Activated naive CD4-positive, alpha-beta T cell treated with anti-CD3 and anti-CD28 coated beads for 36 hours (primary cell): ENCODE data around the gene CBLIF. TPM values are rescaled to one million over a fixed set of nuclear protein-coding genes. Genes with fewer than 3 reads are reported as not detected.
A peak's percentile ranks its signal among the peaks of the same experiment; 100 is the strongest.

Experiments
- CTCF ChIA-PET: fragments of 350-600 bp; sonication (Branson Sonifier 250); formaldehyde crosslinking; loops from one replicate; lab custom pipeline; 2021; ENCODE audit warnings: antibody characterized with exemption; lab: Charles Lee
- DNase-seq: peaks from one replicate; pipeline ENCODE4 v3.0.0-alpha.2; 2020
- H3K27ac Mint-ChIP-seq: one replicate; pipeline ENCODE4 v1.8.0; 2021; ENCODE audit warnings: mild to moderate bottlenecking, mixed read lengths
- H3K27me3 Mint-ChIP-seq: one replicate; pipeline ENCODE4 v1.8.0; 2021; ENCODE audit warnings: low read depth, mixed read lengths
- H3K36me3 Mint-ChIP-seq: one replicate; pipeline ENCODE4 v1.8.0; 2021; ENCODE audit warnings: low read depth, mixed read lengths
- H3K4me1 Mint-ChIP-seq: one replicate; pipeline ENCODE4 v1.8.0; 2021; ENCODE audit warnings: low read depth, mixed read lengths
- H3K4me3 Mint-ChIP-seq: one replicate; pipeline ENCODE4 v1.8.0; 2021; ENCODE audit warnings: mild to moderate bottlenecking, moderate library complexity, mixed read lengths
- H3K9me3 Mint-ChIP-seq: one replicate; pipeline ENCODE4 v1.8.0; 2021; ENCODE audit warnings: mixed read lengths
- intact Hi-C: fragments of 100-400 bp; cut with micrococcal nuclease; formaldehyde crosslinking; loops from one replicate; pipeline ENCODE4 v1.15.1; 2023
- total RNA-seq, 2 experiments: library from RNA; stranded (reverse); gene quantifications; one replicate each; pipeline ENCODE4 v1.2.3, GENCODE V29; 2021

CBLIF gene
- total RNA-seq, 2 experiments from 2014 or later, result not detected

DNA sequence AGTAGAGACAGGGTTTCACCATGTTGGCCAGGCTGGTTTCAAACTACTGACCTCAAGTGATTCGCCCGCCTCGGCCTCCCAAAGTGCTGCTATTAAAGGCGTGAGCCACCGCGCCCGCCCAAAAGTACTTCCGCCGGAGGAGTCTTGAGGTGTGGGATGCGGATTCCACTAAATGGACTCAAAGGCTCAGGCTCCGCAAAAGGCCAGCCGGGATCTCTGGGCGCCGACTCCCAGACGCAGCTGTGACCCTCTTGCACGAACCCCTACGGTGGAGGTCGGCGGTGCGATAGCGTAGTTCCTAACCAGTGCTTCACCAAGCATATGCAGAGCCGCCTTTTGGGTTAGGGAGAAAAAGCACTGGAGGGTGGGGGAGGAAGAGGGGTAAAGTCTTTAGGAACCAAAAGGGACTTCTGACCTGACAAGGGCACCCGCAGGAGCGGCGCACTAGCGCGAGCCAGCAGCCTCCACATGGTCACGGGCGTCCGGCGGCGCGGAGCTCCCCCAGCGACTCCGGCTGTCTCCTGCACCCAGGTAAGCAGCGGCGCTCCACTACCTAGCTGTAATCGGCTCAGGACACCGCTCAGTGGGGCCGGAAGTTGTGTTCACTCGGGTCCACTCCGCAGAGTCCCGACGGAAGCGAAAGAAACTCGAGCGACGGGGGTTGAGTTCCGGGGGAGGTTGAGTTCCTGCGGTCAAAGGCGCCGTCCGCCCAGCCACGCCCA is 34.9 kb downstream of the CBLIF start, which contains the start of gene MRPL16:
Gene MRPL16, minus strand, starts transcription at position 590 of the 722 bp plus-strand sequence. Its CDS starts 120 bp downstream, at position 470.
- DNase-seq, result peak; percentile 92
- H3K27me3 Mint-ChIP-seq, result no peaks in the 10 kb centered on the region
- H3K4me3 Mint-ChIP-seq, result peak within 1 kb of the TSS; percentile 87
- peaks cover 9% of the 10 kb centered on the region for H3K36me3 Mint-ChIP-seq
- peaks cover 18% of the 10 kb centered on the region for H3K4me1 Mint-ChIP-seq
- CTCF ChIA-PET, result interaction anchor here (0.8 to 2.0 kb wide), 5 partner anchors 9 to 141 kb away, joined by 3 to 13 read pairs (median 4); partner anchors contain the start of genes PATL1 and STX3
- intact Hi-C loops, result loop anchor here (1.0 to 10.0 kb wide), 7 partner anchors 34 to 1236 kb away; partner anchors contain the start of genes LPXN, OSBP, PATL1 and ZFP91
- H3K9me3 Mint-ChIP-seq, result no peaks in the 10 kb centered on the region
- peak within 1 kb of the TSS; percentile 82 for H3K27ac Mint-ChIP-seq

DNA sequence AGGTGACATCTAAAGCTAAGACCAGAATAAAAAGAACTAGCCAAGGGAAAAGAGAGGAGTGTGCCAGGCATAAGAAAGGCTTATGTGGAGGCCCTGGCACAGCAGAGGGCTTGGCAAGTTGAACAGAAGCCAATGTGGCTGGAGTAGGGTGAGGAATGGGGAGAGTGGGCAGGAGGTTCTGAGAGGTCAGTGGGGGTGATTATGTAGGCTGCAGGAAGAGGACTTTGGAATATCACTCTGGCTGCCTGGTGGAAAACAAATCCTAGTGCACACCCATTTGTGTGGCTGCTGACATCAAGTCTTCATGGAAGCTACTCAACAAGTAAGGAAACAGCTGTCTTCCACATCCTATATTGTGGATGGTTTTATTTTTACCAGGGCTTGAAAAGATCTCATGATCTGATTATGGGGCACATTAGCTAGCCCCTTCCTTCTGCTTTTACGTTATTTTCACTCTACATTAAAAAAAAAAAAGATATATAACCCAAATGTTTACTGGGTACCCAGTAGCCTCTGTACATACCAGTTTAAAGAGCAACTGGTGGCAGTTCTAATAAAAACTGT is 38.2 kb downstream of the CBLIF start:
- Mint-ChIP-seq H3K27ac (no peak overlapping the region), H3K4me1 (peaks cover 14% of the 10 kb centered on the region), H3K4me3 (no peak overlapping the region), H3K36me3 (peaks cover 11% of the 10 kb centered on the region), H3K27me3 (no peaks in the 10 kb centered on the region), H3K9me3 (no peaks in the 10 kb centered on the region)
- CTCF ChIA-PET, result interaction anchor here (0.6 to 1.3 kb wide), 2 partner anchors 51 to 53 kb away, joined by 3 to 4 read pairs; no protein-coding TSS in a partner anchor
- intact Hi-C loops, result loop anchor here (10.0 kb wide), 1 partner anchor 602 kb away; no protein-coding TSS in a partner anchor
- DNase-seq, result no peak

DNA sequence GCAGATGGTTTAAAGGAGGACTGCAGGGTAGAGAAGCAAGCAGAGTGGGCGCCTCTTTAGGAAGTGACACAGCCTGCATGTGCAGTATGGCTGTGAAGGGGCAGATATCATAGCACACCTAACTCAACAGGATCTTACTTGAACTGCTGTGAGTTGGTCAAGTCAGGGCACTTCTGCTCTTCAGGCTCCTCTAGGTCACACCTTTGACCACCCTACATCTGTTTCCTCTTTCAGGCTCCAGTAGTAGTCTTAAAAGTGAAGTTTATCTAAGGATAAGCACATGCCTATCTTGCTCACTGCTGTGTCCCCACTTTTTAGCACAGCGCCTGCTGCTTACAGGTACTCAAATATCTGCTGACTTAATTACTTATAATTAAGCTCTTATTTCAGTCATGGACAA is 41.2 kb downstream of the CBLIF start:
- CTCF ChIA-PET, result interaction anchor here (1.0 to 2.4 kb wide), 4 partner anchors 14 to 135 kb away, joined by 3 to 15 read pairs (median 5); partner anchors contain the start of genes PATL1 and STX3
- Mint-ChIP-seq H3K36me3 (peaks cover 9% of the 10 kb centered on the region), H3K9me3 (no peaks in the 10 kb centered on the region), H3K4me3 (no peak overlapping the region), H3K27me3 (no peaks in the 10 kb centered on the region), H3K27ac (no peak overlapping the region), H3K4me1 (peaks cover 2% of the 10 kb centered on the region)
- no peak for DNase-seq
- intact Hi-C loops, result loop anchor here (5.0 to 10.0 kb wide), 2 partner anchors 522 to 599 kb away; no protein-coding TSS in a partner anchor

DNA sequence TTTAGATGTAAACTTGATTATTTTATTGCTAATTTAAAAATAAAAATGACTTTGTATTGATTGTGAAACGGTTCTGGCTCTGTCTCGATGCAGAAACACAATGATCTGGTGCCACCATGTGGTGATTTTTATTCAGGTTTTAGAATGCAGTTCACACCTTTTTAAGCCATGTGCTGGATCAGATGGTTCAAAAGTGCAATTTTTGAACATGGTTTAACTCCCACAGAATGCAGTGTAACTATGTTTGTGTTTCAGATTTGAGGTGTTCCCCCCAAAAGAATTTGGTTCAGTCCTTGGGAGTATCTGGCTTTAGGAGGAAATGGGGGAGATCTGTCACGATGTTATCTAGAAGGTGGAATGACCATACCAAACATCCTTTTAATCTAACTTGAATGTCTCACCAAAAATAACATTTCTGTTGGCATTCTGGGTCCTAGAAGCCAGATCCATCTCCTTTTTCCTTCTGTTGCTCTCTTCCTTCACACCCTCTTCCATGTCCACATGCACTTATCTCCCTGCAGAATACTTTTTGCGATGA is 42.6 kb downstream of the CBLIF start:
- DNase-seq, result peak; percentile 53
- no peak overlapping the region for H3K27ac Mint-ChIP-seq
- intact Hi-C loops, result loop anchor here (1.0 to 10.0 kb wide), 5 partner anchors 48 to 598 kb away; partner anchors contain the start of gene PATL1
- no peaks in the 10 kb centered on the region for H3K4me1 Mint-ChIP-seq
- H3K9me3 Mint-ChIP-seq, result no peaks in the 10 kb centered on the region
- H3K4me3 Mint-ChIP-seq, result no peak overlapping the region
- CTCF ChIA-PET, result interaction anchor here (1.3 to 5.4 kb wide), 3 partner anchors 7 to 115 kb away, joined by 6 to 66 read pairs (median 8); partner anchors contain the start of genes MRPL16 and STX3
- peaks cover 9% of the 10 kb centered on the region for H3K36me3 Mint-ChIP-seq
- H3K27me3 Mint-ChIP-seq, result no peaks in the 10 kb centered on the region

DNA sequence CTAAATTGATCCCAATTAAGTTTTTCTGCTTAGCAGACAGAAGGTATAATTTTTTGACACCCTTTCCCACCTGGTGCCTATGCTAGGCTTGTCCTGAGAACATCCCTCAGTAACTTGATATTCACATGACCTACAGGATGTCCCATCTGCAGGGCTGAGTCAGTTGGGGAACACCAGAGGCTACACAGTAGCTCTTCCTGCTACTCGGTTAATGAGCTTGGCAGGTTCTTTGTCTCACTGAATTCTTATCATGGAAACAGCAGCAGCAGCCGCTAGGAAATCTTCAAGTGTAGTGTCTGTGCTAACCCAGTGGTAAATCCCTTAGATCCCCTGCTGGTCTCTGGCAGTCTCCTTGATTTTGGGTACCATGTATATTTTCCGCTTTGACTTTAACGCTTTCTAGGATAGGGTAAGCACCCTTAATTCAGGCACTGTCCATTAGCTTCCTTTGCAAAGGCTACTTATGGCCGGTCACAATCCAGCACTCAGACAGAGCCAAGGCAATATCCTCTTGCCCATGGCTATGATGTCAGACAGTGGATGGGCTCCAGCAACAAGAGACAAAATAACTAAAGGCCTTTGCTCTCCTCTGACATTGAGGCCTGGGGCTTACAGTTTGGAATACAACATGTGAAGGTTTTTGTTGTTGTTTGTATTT is 43.2 kb downstream of the CBLIF start:
- intact Hi-C loops, result loop anchor here (1.0 to 10.0 kb wide), 5 partner anchors 48 to 597 kb away; partner anchors contain the start of gene PATL1
- Mint-ChIP-seq H3K9me3 (no peaks in the 10 kb centered on the region), H3K36me3 (peaks cover 9% of the 10 kb centered on the region), H3K4me3 (no peak overlapping the region), H3K4me1 (no peaks in the 10 kb centered on the region), H3K27me3 (no peaks in the 10 kb centered on the region), H3K27ac (no peak overlapping the region)
- CTCF ChIA-PET, result interaction anchor here (0.5 to 5.4 kb wide), 11 partner anchors 8 to 631 kb away, joined by 3 to 66 read pairs (median 3); partner anchors contain the start of genes DTX4, MRPL16 and STX3
- no peak for DNase-seq

DNA sequence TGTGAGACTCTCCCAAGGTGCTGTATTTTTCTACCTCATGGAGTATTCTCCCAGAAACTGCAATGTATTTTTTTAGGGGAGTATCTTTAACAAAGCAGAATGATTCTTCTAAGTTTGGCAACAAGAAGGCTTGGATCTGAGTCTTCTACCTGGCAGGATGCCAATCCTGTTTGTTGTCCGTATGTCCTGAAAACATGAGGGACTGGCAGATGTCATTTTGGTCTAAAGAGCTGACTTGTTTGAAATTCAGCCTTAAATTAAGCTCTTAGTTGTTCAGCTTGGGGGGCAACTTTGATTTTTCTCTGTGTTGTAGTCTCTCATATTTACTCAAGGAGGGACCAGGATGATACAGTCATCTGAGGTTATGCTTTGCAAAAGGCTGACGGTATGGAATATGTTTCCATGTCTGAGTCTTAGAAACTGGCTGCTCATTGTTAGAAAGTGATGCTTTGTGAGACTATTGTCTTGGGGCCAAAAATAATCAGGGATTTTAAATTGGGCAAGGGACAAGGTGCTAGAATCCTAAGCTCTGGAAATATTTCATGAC is 44.1 kb downstream of the CBLIF start:
- no peak for DNase-seq

DNA sequence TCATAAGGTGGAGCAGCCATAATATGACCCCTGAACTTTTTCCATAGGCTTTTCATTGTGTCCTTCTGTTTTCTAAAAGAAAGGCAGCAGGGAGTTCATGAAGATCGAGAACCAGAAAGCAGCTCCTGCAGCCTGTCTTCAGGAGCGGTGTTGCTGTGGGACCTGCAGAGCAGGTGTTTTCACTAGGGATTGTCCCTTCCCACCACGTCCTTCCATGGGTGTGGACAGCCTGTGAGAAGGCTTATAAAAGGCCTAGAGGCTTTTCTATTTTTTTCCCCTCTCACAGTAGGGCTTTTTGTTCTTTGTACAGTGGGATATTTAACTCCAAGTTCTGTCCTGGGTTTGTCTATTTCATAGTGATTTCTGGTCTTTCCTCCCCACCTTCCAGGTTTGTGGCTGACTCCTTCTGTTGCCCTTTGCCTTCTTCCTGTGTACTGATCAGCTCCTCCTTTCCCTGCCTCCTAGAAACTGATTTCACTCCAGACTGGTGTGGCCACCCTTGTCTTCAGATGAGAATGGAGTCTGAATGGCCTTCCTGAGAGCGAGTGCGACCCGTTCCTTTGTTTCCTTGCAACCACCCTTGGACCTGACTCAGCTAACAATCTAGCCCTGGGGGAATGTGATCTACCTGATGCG is 44.8 kb downstream of the CBLIF start:
- intact Hi-C loops, result loop anchor here (5.0 to 10.0 kb wide), 2 partner anchors 518 to 596 kb away; no protein-coding TSS in a partner anchor
- H3K27me3 Mint-ChIP-seq, result no peaks in the 10 kb centered on the region
- H3K4me3 Mint-ChIP-seq, result no peak overlapping the region
- no peaks in the 10 kb centered on the region for H3K4me1 Mint-ChIP-seq
- no peak for DNase-seq
- no peak overlapping the region for H3K27ac Mint-ChIP-seq
- CTCF ChIA-PET, result interaction anchor here (0.6 to 5.4 kb wide), 5 partner anchors 10 to 629 kb away, joined by 3 to 66 read pairs (median 5); partner anchors contain the start of genes DTX4, MRPL16 and STX3
- H3K9me3 Mint-ChIP-seq, result no peaks in the 10 kb centered on the region
- peaks cover 4% of the 10 kb centered on the region for H3K36me3 Mint-ChIP-seq

More for the DNA sequence above, 44.1 kb downstream of the CBLIF start:
- Mint-ChIP-seq H3K4me3 (no peak overlapping the region), H3K9me3 (no peaks in the 10 kb centered on the region), H3K36me3 (peaks cover 3% of the 10 kb centered on the region), H3K27ac (no peak overlapping the region), H3K4me1 (no peaks in the 10 kb centered on the region), H3K27me3 (no peaks in the 10 kb centered on the region)
- intact Hi-C loops, result loop anchor here (5.0 to 10.0 kb wide), 2 partner anchors 519 to 596 kb away; no protein-coding TSS in a partner anchor
- CTCF ChIA-PET, result interaction anchor here (0.6 to 5.4 kb wide), 10 partner anchors 9 to 630 kb away, joined by 3 to 66 read pairs (median 4); partner anchors contain the start of genes DTX4, MRPL16 and STX3

DNA sequence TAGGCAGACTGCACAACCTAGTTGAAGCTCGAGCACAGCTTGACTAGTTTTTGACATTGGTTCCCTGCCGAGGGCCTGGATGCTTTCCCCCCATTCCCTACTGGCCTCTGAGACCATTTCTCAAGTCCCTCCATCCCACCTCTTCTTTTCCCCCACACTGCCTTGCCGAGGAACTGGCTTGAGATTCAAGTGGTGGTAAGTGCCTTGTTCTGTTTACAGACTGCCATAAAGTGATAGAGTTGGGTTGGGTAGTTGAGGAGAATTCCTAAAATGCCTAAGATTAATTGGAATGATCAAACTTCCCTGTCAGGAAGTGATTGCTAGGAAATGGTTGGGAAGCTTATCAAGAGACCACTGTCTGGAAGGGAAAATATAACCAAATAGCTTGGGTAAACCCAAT is 50.9 kb downstream of the CBLIF start:
- no peak overlapping the region for H3K4me3 Mint-ChIP-seq
- H3K27ac Mint-ChIP-seq, result no peak overlapping the region
- H3K4me1 Mint-ChIP-seq, result no peaks in the 10 kb centered on the region
- CTCF ChIA-PET, result no interaction called here
- no peaks in the 10 kb centered on the region for H3K27me3 Mint-ChIP-seq
- peaks cover 8% of the 10 kb centered on the region for H3K36me3 Mint-ChIP-seq
- intact Hi-C loops, result no loop called here
- DNase-seq, result no peak
- H3K9me3 Mint-ChIP-seq, result no peaks in the 10 kb centered on the region

DNA sequence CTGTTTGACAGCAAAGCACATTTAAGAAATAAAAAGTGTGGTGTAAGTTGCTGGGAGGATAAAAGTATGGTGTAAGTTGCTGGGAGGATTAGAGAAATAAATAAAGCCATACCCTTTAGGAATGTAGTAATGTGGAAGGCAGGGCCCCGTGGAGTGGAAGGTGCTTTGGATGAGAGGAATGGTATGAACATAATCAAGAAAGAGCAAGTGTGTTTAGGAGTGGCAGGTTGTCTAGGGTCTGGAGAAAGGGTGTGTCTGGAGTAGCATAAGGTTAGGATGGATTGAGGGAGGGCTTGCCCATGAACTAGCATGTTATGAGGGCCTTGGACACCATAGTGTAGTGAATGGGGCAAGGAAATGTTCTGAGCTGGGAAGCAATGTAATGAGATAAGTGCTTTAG is 52.8 kb downstream of the CBLIF start:
- no peak for DNase-seq
- Mint-ChIP-seq H3K4me1 (no peaks in the 10 kb centered on the region), H3K4me3 (no peak overlapping the region), H3K27me3 (no peaks in the 10 kb centered on the region), H3K9me3 (no peaks in the 10 kb centered on the region), H3K27ac (no peak overlapping the region), H3K36me3 (peaks cover 8% of the 10 kb centered on the region)
- intact Hi-C loops, result no loop called here
- CTCF ChIA-PET, result no interaction called here

DNA sequence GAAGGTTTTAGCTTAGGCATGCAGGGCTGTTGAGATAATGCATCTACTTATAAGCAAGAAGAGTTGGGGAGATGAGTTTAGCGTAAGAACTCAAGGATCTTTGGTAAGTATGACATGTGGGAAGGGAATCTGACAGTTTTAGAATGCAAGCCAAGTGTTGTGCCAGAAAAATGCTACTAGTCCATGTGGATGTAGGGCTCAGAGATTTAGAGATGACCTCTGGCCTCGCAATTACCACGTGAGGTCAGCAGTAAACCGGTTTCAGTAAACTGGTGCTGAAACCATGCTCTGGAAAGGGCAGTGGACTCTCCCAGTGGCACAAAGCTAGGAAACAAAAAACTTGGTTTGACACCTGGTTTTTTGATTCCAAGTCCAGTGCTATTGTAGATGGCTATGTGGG is 53.7 kb downstream of the CBLIF start:
- CTCF ChIA-PET, result interaction anchor here (0.6 kb wide), 1 partner anchor 180 kb away, joined by 3 read pairs; no protein-coding TSS in a partner anchor
- intact Hi-C loops, result no loop called here
- H3K9me3 Mint-ChIP-seq, result no peaks in the 10 kb centered on the region
- DNase-seq, result no peak
- H3K27me3 Mint-ChIP-seq, result no peaks in the 10 kb centered on the region
- H3K4me3 Mint-ChIP-seq, result no peak overlapping the region
- H3K27ac Mint-ChIP-seq, result no peak overlapping the region
- H3K36me3 Mint-ChIP-seq, result peaks cover 8% of the 10 kb centered on the region
- no peaks in the 10 kb centered on the region for H3K4me1 Mint-ChIP-seq

DNA sequence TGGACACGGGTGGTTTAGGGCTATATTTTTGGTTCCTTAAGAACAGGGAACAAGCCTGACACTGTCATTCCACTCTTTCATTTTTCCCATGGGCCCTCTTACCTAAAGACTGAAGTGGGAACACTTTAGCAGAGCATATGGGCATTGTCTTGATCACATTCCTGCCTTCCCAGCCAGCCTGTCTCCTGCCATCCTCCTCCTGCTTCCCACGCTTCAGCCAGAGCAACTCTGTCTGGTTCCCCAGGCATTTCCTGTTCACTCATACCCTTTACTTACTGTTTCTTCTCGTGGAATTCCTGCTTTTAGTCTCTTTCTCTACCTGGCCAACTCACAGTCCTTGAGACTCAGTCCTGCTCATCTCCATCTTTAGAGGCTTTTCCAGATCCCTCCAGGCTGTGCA is 57.5 kb downstream of the CBLIF start:
- Mint-ChIP-seq H3K27ac (no peak overlapping the region), H3K27me3 (no peaks in the 10 kb centered on the region), H3K4me3 (no peak overlapping the region), H3K36me3 (peaks cover 1% of the 10 kb centered on the region), H3K4me1 (no peaks in the 10 kb centered on the region), H3K9me3 (no peaks in the 10 kb centered on the region)
- intact Hi-C loops, result no loop called here
- no peak for DNase-seq
- CTCF ChIA-PET, result interaction anchor here (0.9 to 1.0 kb wide), 2 partner anchors 14 to 34 kb away, joined by 3 to 5 read pairs; no protein-coding TSS in a partner anchor
